Fibroblast of skin of left quadriceps (primary cell): ENCODE measurements around the gene AK5.
"Not testable (repeated sequence)": the region's sequence is repeated elsewhere in the genome, so short reads cannot be mapped to it uniquely, and the experiment has no call there.

Experiments
- DNase-seq, 2 experiments: peaks; one replicate each; pipeline ENCODE4 v3.0.0-alpha.2; 2013; ENCODE audit warnings: low read depth in 2 of 2

AK5 gene

GRCh38 chr1:77400781-77401180 lies 119.0 kb downstream of the AK5 start:
- DNase-seq = no peak

- DNase-seq = no peak
Observed at GRCh38 chr1:77401384-77401783, 119.6 kb downstream of the AK5 start.

- DNase-seq = no peak
Observed at GRCh38 chr1:77405186-77405585, 123.4 kb downstream of the AK5 start.

- DNase-seq = no peak
Observed at GRCh38 chr1:77406661-77407060, 124.8 kb downstream of the AK5 start.

GRCh38 chr1:77407738-77408375 lies 126.0 kb downstream of the AK5 start:
- DNase-seq = peak; percentile 34 to 35

GRCh38 chr1:77408933-77409332 lies 127.1 kb downstream of the AK5 start:
- not testable (repeated sequence) for DNase-seq

- no peak for DNase-seq
Observed at GRCh38 chr1:77412069-77412819, 130.4 kb downstream of the AK5 start.

GRCh38 chr1:77412820-77413530 lies 131.2 kb downstream of the AK5 start:
- DNase-seq = no peak

GRCh38 chr1:77413541-77414335 lies 131.9 kb downstream of the AK5 start:
- DNase-seq = no peak

- DNase-seq = no peak
Observed at GRCh38 chr1:77415579-77415978, 133.8 kb downstream of the AK5 start.

- no peak for DNase-seq
Observed at GRCh38 chr1:77416692-77417450, 135.1 kb downstream of the AK5 start.

- DNase-seq = not testable (repeated sequence)
Observed at GRCh38 chr1:77418055-77418454, 136.2 kb downstream of the AK5 start.

- no peak for DNase-seq
Observed at GRCh38 chr1:77421504-77422233, 139.8 kb downstream of the AK5 start.

GRCh38 chr1:77424236-77424635 lies 142.4 kb downstream of the AK5 start:
- DNase-seq = no peak

GRCh38 chr1:77428068-77428467 lies 146.2 kb downstream of the AK5 start:
- no peak for DNase-seq

GRCh38 chr1:77430966-77431690 lies 149.3 kb downstream of the AK5 start:
- DNase-seq = no peak

GRCh38 chr1:77433934-77434333 lies 152.1 kb downstream of the AK5 start:
- DNase-seq = no peak

GRCh38 chr1:77434967-77435366 lies 153.1 kb downstream of the AK5 start:
- DNase-seq = no peak

GRCh38 chr1:77438236-77438913 lies 156.6 kb downstream of the AK5 start:
- peak; percentile 77 for DNase-seq
